Measurements from ENCODE around the gene S100A12. TPM values are rescaled to one million over a fixed set of nuclear protein-coding genes. Genes with fewer than 3 reads are reported as not detected.

S100A12 gene
- polyA plus RNA-seq, 1 of the 3 experiments (the other 2 are of a cell fraction) = not detected

- H3K9me2 ChIP-seq = no peaks in the 10 kb centered on the region
- no peaks in the 10 kb centered on the region for H3K9me3 ChIP-seq
- H3K79me2 ChIP-seq (ENCODE audit: insufficient read depth) = no peaks in the 10 kb centered on the region
- no peaks in the 10 kb centered on the region for H4K20me1 ChIP-seq (ENCODE audit: insufficient read depth)
- 0% methylated on average over 3 of the region's 6 CpGs for WGBS (ENCODE audit: low lambda C conversion rate)
- H2AFZ ChIP-seq (ENCODE audit: low read depth) = no peak overlapping the region
- no peaks in the 10 kb centered on the region for H3K36me3 ChIP-seq (replicated peaks in 1 of 2; ENCODE audit: control insufficient read depth in 1 of 2, insufficient read depth in 2 of 2, low read length in 1 of 2)
- peaks cover 57% of the 10 kb centered on the region for H3K27me3 ChIP-seq (ENCODE audit: insufficient read depth)
- TF ChIP-seq USF2 (IDR thresholded peaks at IDR 0.05; ENCODE audit: borderline replicate concordance, low read depth, low read length) (no peak), FOXM1 (IDR thresholded peaks at IDR 0.05; ENCODE audit: low read depth) (no peak), USF1 (IDR thresholded peaks at IDR 0.05; ENCODE audit: borderline replicate concordance, low read depth) (no peak), SIN3A (IDR thresholded peaks at IDR 0.05; ENCODE audit: borderline replicate concordance, low read depth, low read length) (no peak), FOSL2 (IDR thresholded peaks at IDR 0.05; ENCODE audit: borderline replicate concordance, low read depth) (no peak), RFX5 (IDR thresholded peaks at IDR 0.05; ENCODE audit: low read length) (no peak), IRF3 (IDR thresholded peaks at IDR 0.05; ENCODE audit: low read depth, low read length) (no peak), RCOR1 (IDR thresholded peaks at IDR 0.05; ENCODE audit: low read length) (no peak), NRF1 (IDR thresholded peaks at IDR 0.05; ENCODE audit: low read depth, low read length) (no peak), MXI1 (IDR thresholded peaks at IDR 0.05; ENCODE audit: low read depth, low read length) (no peak), EZH2phosphoT487 (IDR thresholded peaks at IDR 0.05; ENCODE audit: borderline replicate concordance, low read depth) (no peak), POLR2AphosphoS5 (IDR thresholded peaks at IDR 0.05; ENCODE audit: low read depth, low read length) (no peak), PBX3 (IDR thresholded peaks at IDR 0.05) (no peak), EP300 (IDR thresholded peaks at IDR 0.05; ENCODE audit: borderline replicate concordance in 1 of 2, low read depth in 1 of 2, low read length in 1 of 2) (no peak), NFIC (IDR thresholded peaks at IDR 0.05; ENCODE audit: borderline replicate concordance) (no peak), TEAD4 (IDR thresholded peaks at IDR 0.05; ENCODE audit: borderline replicate concordance, insufficient read depth) (no peak), JUND (IDR thresholded peaks at IDR 0.05) (no peak), TCF12 (IDR thresholded peaks at IDR 0.05) (no peak), REST (IDR thresholded peaks at IDR 0.05; ENCODE audit: low read depth, low read length) (no peak)
- CTCF ChIA-PET = interaction anchor here (0.8 to 1.4 kb wide), 4 partner anchors 44 to 99 kb away, joined by 3 to 4 read pairs (median 4); no protein-coding TSS in a partner anchor
- no peak overlapping the region for H3K4me2 ChIP-seq
- POLR2A ChIA-PET = no interaction called here
- no peak overlapping the region for H3K9ac ChIP-seq
- no peak overlapping the region for H3K27ac ChIP-seq (ENCODE audit: low read depth in 2 of 2, low read length in 1 of 2)
- DNase-seq = no peak
- no peaks in the 10 kb centered on the region for H3K4me1 ChIP-seq (ENCODE audit: control insufficient read depth in 1 of 2, insufficient read depth in 2 of 2, low read depth in 1 of 2, low read length in 1 of 2)
- H3K4me3 ChIP-seq (ENCODE audit: low read depth in 2 of 2, low read length in 1 of 2) = no peak overlapping the region
- H3F3A ChIP-seq (replicated peaks; ENCODE audit: insufficient read depth) = no peaks in the 10 kb centered on the region
Observed at GRCh38 chr1:153396461-153396860, 21.0 kb upstream of the S100A12 start.

Measured in SK-N-SH (cell line).